Effector CD8-positive, alpha-beta T cell (primary cell): ENCODE data around the gene ANO2.

Experiments
- DNase-seq: peaks from one replicate; lab custom pipeline; 2025; lab: John Stamatoyannopoulos, UW

ANO2 gene

DNA sequence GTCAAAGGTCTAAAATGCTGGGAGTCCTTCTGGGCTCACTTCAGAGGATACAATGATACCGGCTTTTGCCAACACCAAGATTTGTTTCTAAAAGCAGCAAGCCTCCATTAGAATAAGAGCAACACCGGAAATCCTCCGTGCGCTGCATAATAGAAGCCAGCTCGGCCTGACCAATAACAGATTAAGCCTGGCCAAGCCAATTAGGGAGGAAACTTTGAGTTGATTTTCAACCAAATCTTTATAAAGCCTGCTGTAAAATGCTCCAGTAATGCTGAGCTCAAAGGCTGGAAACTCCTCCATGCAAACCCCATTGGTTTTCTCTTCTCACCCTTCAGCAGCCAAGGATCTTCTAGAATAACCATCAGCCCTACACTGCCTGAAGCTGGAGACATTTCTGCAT lies 363.0 kb downstream of the ANO2 start:
- no peak for DNase-seq

DNA sequence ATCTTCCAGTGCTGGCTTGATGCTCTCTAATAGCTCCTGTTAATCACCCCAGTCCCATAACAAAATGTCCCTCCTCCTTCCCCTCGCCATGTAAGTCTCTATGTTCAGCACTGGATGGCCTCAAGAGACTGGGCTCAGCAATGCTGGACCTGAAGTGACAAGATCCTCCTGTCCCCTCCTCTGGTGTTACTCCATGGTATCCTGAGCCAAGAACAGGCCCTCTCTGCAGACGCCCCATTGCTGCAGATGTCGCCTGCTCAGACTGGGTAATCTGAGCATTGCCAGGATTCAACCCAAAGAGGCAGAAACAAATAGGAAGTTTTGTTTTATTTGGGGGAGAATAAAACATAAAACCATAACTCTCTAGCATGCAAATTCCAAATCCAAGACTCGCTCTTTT lies 363.4 kb downstream of the ANO2 start:
- DNase-seq: no peak

DNA sequence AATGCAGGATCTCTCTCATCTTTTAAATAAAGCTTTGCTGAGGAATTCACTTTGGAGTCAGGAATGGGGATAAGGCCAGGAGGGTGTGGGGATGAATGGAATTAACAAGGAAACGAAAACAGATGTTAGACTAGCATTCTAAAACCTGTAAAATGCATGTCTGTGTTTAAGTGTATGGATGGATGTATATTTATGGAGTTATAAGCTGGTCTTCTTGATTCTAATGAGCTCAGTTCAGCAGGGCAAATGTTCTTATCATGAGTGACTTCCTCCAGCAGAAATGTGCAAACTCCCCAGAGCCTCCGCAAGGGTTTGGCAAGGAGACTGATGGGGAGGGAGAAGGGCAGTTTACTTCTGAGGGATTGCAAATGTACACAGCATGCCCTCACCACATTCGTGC lies 364.0 kb downstream of the ANO2 start:
- no peak for DNase-seq

DNA sequence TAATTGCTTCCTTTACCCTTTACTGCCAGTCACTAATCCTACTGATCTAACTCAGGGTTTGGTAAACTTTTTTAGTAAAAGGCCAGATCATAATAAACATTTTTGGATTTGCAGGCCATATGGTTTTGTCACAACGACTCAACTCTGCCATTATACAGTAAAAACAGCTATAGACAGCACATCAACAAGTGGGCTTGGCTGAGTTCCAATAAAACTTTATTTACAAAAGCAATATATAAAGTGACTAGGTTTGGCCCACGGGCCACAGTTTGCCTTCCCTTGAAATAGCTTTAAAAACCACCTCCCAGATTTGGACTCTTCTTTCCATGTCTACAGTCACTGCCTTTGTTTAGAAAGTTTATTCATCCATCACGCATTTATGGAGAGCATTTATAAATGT lies 366.3 kb downstream of the ANO2 start:
- no peak for DNase-seq

DNA sequence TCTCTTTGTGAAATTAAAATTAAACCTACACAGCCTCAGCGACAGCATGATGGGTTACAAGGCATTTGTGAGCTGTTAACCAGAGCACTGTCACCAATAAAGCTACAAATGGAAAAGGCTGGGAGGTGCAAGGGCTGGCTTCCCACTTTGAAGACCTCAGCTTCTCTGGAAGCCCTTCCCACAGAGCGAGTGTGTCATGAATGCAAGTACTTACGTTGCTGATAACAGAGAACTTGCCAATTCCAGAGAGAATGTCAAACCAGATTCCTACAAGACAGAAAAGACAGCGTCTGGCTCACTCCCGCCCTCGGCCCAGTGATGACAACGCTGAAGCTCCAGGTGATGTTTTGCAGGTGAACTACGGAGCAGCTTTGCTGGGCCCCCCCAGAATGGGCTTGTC lies 367.3 kb downstream of the ANO2 start:
- no peak for DNase-seq

DNA sequence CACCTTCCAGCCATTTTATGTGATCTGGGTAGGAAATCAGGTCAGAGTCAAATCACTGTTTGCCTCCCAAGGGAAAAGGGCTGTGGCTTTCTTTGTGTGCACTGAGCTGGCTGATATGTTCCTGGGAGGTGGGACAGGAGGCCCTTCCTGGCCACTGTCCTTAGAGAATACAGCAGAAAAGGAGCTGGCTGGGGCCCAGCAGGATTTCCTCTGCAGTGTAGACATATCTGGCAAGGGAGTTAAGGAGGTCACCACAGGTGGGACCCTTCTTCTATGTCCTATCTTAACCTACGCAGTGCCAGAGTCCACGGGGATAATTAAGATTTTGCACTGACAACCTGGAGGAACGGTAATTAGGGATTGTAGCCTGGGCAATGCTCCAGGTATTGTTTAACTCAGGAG lies 367.8 kb downstream of the ANO2 start:
- DNase-seq: no peak

DNA sequence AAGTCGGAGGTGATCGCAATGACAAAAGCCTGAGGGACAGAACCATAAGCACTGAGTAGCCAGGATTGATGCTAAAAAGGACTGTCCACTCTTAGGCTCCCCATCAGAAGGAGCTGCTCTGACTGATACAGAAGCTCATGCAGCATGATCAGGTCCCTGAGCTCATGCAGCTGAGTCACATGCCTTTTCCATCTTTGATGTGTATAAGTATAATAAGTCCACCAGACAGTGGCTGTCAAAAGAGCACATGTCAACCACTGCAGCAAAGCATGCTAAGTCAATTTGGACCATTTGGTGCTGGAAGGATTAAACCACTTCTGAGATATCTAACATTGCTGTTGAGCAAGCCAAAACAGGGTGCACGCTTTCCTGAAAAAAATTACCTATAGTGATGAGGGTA lies 369.1 kb downstream of the ANO2 start:
- DNase-seq: no peak

DNA sequence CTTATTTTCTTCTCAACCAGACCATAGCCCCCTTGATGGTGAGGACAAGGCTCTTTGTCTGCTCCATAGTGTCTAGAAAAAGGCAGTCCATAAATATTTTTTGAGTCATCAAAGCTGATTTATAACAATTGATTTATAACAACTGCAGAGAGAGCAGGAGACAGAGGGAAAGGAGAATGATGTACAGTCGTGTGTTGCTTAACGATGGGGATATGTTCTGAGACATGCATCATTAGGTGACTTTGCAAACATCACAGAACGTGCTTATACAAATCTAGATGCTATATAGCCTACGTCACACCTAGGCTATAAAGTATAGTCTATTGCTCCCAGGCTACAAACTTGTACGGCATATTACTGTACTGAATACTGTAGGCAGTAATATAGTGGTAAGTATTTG lies 369.8 kb downstream of the ANO2 start:
- no peak for DNase-seq

DNA sequence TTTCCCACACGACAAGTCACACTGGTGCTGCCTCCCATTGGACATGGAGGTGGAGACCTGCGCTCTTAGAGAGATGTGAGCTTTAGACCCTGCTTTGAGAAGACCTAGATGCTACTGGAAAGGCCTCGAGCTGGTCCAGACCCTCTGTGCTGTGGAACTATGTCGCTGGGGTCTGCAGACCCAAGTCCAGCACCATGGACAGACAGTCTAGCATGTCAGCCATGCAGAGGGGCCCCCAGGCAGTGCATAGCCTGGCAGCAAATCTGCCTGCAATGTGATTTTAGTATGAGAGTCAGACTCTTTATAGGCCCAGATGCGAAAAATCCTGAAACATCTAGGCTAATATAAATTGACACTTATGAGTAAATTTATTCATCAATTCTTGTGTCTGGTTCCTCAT lies 371.7 kb downstream of the ANO2 start:
- DNase-seq: no peak

DNA sequence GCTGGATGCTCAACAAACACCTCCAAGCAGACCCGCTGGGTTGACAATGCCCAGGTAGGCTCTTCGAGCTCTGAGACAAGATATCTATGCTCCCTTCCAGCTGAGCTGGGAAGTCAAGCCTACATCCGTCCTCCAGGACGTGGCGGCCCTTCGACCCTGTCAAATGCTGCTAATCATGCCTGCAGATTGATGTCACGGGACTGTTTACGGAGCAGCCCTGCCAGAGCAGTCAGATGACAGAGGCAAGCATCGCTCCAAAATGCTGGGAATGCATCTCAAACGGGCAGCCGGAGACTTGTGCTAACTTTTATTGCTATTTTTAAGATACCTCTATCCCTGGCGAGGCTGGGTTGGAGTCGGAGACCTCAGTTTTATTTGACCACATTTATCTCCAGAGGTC lies 373.9 kb downstream of the ANO2 start:
- no peak for DNase-seq

DNA sequence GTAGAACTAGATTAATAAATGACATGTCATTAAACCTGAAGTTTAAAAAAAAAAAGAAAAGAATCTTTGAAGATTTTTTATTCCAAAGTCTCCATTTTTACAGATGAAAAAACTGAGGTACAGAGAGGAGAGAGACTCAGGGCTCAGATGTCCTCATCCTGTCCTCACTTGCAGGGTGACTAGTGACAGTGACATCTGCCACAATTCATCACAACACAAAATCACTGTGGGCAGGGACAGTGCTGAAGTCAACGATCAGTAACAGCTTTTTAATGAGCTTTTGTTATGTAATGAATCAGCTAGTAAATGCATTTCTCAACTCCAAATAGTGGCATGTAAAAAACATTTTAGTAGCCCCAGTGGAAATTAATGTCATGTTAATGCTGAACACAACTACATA lies 374.6 kb downstream of the ANO2 start:
- no peak for DNase-seq

DNA sequence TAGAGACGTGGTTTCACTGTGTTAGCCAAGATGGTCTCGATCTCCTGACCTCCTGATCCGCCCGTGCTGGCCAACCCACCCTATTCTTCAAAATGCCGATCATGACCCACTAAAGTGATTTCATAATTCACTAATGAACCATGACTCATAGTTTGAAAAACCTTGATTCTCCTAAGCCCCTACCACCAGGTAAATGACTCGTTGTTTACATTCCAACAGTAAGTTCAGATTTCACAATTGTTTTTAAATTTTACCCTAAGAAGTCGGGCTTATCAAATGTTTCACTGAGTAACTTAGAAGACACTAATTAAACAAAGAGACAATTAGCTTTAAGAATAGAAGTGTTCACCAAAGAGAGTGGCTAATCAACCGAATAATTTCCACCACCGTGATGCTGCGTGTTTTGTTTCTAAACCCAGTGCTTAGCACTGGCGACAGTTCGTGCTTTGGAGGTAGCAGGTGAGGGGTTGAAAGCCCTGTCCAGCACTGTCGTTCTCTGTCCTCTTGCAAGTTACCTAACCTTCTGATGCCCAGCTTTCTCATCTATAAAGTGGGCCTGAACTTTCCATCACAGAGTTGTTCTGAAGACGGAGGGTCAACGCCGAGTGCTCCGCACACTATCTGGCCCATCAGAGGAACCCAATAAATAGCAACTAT lies 376.6 kb downstream of the ANO2 start:
- no peak for DNase-seq

DNA sequence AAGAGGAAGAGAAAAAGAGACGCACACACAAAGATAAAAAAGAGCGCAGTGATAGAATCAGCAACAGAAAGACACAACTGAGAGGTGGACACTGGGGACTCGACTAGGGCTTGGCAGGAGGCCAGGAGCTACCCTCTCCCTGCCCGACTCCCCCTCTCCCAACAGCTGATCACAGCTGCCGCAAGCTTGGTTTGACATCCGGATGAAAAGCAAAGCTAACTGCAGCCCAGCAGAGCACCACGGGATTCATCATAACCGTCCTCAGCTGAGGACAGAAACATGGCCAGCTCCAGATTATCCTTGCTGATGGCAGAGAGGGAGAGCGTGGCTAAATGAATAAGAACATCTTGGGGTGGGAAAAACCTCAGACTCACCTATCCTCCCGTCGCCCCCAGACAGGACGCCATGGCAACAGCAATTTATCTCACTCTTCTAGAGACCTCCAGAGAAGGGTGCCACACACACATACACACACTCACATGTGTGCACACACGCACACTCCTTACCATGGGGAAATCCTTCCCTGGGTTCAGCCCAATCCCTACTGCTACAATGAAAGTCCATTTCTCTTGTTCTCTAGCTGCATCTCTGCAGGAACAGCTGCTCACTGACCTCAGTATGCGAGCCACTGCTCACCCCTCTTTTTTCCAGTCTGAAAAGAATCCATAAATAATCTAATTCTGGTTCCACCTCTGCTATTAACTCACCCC lies 377.9 kb downstream of the ANO2 start:
- DNase-seq: no peak

DNA sequence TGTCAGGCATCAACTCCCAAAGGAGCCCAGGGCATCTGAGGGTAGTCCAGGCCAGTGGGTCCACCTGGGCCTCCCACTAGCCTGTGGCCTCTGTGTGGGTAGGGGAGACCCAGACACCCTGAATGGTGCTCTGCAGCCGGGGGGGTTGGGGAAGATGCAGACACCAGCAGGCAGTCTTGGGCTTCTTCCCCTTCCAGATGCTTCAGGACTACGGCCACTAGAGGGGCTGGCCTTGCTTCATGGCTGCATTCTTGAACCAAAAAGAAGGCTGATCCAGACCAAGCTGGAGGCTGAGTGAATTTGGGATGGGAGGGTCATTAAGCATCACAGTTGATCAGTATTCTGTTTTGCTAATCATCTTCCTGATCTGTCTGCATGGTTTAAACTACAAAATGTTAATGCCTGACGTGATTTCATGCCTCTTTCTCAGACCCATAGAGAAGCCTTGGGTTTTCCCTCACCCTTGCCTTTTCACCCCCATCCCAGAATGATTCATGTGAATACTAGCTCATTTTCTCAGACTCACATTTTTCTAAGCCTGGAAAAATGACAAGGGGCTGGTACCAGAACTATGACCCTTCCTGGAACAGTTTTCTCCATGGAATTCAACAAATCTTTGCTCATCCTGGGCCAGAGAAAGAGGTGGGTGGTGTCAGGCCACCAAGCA lies 379.0 kb downstream of the ANO2 start:
- no peak for DNase-seq

DNA sequence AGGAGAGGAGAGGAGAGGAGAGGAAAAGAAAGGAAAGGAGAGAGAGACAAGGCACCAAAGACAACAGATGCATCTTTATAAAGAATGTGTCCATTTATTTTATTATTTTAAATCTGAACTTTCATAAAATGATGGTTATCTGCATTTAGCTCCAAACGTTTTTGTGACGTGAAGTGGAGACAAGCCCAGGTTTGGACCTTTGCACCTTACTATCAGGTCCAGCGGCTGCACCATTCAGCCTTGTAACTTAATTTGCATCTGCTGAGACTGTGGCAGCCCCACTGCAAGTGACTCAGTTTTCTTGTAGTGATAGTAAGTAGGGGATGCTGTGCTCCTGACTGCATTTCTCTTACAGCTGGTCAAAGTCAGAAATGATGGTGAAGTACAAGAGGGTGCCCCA lies 382.5 kb downstream of the ANO2 start:
- no peak for DNase-seq

DNA sequence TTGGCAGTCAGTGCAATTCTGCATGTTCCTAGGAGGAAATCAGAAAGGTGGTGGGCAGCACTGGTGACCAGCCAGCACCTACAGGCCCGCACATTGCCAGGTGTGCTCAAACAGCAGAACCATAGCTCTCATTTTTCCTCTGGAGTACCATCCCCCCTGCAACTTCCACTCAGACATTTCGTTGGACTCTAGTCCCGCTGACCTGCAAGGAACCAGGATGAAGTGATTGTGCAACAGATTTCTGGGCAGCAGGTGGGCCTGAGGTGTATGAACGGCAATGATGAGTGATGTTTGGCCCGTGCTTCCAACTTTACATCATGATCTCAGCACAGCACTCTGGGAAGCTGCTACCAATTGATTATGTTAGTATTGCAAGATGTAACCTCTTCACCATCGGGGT lies 383.2 kb downstream of the ANO2 start:
- no peak for DNase-seq

DNA sequence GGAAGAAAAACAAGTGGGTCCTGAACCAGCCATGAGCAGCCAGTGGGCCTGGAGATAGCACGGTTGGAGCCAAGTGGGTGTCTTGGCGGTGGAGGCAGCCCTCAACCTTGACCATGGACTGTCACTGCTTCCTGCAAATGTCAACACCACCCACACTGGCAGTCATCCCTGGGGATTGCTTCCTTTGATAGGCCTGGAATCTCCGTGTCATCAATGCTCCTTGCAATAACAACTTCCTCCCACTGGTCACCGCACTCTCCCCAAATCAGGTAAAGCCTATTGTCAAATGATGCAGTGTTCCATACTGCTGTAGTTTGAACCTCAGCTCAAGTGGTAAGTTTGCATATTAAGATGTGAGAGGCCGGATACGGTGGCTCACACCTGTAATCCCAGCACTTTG lies 384.0 kb downstream of the ANO2 start:
- no peak for DNase-seq

DNA sequence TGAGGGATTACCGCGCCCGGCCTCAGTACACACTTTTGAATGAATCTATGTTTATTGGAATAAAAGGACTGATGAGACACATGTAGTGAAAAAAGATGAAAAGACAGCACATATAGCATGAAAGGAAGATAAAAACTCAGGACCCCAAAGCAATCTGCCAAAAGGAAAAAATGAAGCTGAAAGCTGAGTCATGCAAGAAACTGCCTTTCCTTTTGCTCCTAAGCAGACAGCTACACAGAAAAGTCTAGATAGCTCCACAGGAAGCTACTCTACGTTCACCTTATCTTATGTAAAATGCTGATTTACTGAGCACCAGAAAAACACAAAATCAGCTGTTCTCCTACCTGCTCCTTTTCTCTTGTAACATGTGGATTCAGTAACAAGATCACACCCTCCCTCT lies 384.8 kb downstream of the ANO2 start:
- DNase-seq: no peak

DNA sequence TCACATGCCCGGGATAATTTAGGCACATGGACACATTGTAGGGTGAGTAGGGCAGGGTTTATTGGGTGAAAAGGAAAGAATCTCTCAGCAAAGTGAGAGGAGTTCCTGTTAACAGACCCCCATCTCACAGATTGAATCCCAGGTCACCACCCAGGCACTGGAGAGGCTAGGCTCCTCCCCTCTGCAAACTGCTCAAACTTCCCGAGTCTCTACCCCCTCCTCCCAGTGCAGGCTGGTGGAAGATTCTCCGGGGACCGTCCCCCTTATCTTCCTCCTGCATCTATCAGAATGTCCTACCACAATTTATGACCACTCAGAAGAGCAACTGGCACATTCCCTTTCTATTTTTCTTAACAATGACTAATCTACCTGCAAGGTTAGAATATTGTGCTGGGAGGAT lies 387.2 kb downstream of the ANO2 start:
- DNase-seq: no peak

DNA sequence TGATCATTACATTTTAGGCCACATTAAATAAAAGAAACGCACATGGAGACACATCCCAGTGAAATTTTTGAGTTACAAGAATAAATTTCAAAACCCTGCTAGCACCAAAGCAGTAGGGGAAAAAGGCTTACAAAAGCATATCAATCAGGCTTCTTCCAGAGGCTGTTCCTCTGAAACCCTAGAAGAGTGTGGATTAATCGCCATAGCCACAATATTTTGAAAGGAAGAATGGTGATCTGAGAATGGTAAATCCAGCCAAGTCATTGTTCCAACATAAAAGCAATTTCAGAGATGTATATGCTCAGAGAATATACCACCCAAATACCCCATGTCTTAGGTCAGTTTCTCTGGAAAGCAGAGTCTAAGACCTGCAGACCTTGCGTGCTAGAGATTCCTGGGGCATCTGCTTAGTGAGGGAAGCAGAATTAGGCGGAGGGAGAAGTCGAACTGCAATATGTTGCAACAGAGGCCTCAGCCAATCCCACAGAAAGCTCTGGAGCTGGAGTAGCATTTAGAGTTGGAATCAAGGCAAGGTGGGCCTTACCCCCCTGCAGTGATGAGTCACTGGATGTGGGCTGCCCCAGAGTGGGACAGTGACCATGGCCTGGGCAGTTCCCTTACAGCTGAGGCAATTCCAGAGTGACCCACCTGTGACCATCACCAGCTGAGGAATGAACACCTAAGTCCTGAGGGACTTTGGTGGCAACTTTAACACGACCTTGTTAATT lies 387.9 kb downstream of the ANO2 start:
- no peak for DNase-seq

DNA sequence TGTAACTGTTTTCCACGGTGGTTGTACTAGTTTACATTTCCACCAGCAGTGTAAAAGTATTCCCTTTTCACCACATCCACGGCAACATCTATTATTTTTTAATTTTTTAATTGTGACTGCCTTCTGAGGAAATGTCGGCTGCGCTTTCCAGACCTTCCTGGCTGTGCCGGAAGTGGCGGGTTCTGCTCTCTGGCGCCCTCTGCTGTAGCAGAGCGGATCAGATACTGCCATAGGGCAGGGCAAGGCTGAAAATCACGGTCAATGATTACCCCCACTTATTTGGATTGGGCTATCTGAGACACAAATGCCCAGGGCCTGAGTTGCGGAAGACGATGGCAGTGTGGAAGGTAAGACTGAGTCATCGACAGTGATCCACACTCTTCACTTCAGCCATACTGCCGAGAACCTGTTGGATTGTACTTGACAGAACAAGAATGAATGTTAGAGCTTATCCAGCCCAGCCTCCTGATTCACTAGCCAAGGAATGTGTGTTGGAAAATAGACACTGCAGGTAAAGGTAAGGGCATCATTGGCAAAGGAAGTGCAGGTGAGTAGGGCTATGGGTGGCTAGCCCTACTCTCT lies 388.9 kb downstream of the ANO2 start:
- DNase-seq: no peak

DNA sequence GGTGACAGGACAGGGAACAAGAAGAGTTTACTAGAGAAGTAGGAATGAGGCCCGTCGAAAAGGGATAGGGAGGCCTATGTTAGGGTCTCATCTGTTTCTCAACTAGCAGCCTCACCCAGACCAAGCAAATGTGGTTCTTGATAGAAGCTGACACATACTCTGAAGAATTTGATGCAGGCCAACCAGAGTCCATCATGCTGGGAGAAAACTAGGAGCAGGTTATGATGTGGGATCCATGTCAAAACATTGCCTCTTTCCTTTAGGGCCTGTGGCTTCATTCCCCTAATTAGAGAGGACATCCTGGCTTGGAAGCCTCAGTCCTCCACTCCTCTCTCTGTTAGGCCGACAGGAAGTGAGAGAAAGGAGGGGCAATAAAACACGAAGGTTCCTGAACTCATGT lies 390.3 kb downstream of the ANO2 start:
- no peak for DNase-seq
